Measurements from ENCODE around the gene ARL14. TPM values are rescaled to one million over a fixed set of nuclear protein-coding genes. Genes with fewer than 3 reads are reported as not detected.

ARL14 gene
- total RNA-seq = not detected

GRCh38 chr3:160676547-160677303 lies at the start of gene ARL14:
ARL14 (plus strand) TSS chr3:160677160; CDS start chr3:160677347, 187 bp downstream.
- H3K27me3 ChIP-seq = no peaks in the 10 kb centered on the region
- H3K27ac ChIP-seq = no peak within 1 kb of the TSS
- DNase-seq (ENCODE audit: low spot score in 2 of 2) = no peak
- no peaks in the 10 kb centered on the region for H3K36me3 ChIP-seq
- no peaks in the 10 kb centered on the region for H3K4me1 ChIP-seq
- TF ChIP-seq POLR2A (IDR thresholded peaks at IDR 0.05) (no peak), CTCF (IDR thresholded peaks at IDR 0.05) (no peak), POLR2AphosphoS5 (IDR thresholded peaks at IDR 0.05) (no peak)
- H3K4me3 ChIP-seq = no peak within 1 kb of the TSS
- intact Hi-C loops (cut with DNase I; ENCODE audit: low total_unique reads) = no loop called here
- H3K9me3 ChIP-seq = no peaks in the 10 kb centered on the region

- no peaks in the 10 kb centered on the region for H3K36me3 ChIP-seq
- no peak overlapping the region for H3K27ac ChIP-seq
- H3K4me3 ChIP-seq = no peak overlapping the region
- DNase-seq (ENCODE audit: low spot score in 2 of 2) = no peak
- no peak for TF ChIP-seq POLR2A (IDR thresholded peaks at IDR 0.05)
- TF ChIP-seq POLR2AphosphoS5 (IDR thresholded peaks at IDR 0.05) = no peak
- no peak for TF ChIP-seq CTCF (IDR thresholded peaks at IDR 0.05)
- no peaks in the 10 kb centered on the region for H3K4me1 ChIP-seq
- H3K9me3 ChIP-seq = no peaks in the 10 kb centered on the region
- intact Hi-C loops (cut with DNase I; ENCODE audit: low total_unique reads) = no loop called here
- no peaks in the 10 kb centered on the region for H3K27me3 ChIP-seq
These were observed 47.5 kb upstream of the ARL14 start for GRCh38 chr3:160629491-160629890.

- no peaks in the 10 kb centered on the region for H3K36me3 ChIP-seq
- TF ChIP-seq POLR2AphosphoS5 (IDR thresholded peaks at IDR 0.05) = no peak
- no peak for TF ChIP-seq POLR2A (IDR thresholded peaks at IDR 0.05)
- no peak for TF ChIP-seq CTCF (IDR thresholded peaks at IDR 0.05)
- no peak overlapping the region for H3K4me3 ChIP-seq
- no peaks in the 10 kb centered on the region for H3K27me3 ChIP-seq
- intact Hi-C loops (cut with DNase I; ENCODE audit: low total_unique reads) = no loop called here
- H3K9me3 ChIP-seq = no peaks in the 10 kb centered on the region
- no peaks in the 10 kb centered on the region for H3K4me1 ChIP-seq
- no peak overlapping the region for H3K27ac ChIP-seq
- DNase-seq (ENCODE audit: low spot score in 2 of 2) = no peak
These were observed 43.4 kb upstream of the ARL14 start for GRCh38 chr3:160633361-160634083.

DNA sequence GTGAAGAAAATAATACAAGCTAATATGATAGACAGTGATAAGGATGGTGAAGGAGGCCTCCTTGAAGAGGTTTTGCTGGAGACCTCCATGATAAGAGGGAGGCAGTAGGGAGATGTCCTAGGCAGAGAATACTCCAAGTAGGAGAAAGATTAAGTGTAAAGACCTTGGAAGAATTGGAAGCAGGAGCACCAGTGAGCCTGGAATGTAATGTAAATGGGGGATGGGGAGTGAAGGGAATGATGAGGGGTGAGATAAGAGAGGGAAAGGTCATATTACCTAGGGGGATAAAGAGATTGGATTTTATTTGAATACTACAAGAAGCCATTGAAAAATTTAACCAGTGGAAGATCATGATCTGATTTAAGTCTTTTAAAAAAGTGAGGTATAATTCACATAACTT lies 41.7 kb upstream of the ARL14 start:
- intact Hi-C loops (cut with DNase I; ENCODE audit: low total_unique reads) = no loop called here
- Histone ChIP-seq H3K4me3 (no peak overlapping the region), H3K36me3 (no peaks in the 10 kb centered on the region), H3K9me3 (no peaks in the 10 kb centered on the region), H3K27me3 (no peaks in the 10 kb centered on the region), H3K4me1 (no peaks in the 10 kb centered on the region), H3K27ac (no peak overlapping the region)
- DNase-seq (ENCODE audit: low spot score in 2 of 2) = no peak
- TF ChIP-seq CTCF (IDR thresholded peaks at IDR 0.05) (no peak), POLR2A (IDR thresholded peaks at IDR 0.05) (no peak), POLR2AphosphoS5 (IDR thresholded peaks at IDR 0.05) (no peak)

DNA sequence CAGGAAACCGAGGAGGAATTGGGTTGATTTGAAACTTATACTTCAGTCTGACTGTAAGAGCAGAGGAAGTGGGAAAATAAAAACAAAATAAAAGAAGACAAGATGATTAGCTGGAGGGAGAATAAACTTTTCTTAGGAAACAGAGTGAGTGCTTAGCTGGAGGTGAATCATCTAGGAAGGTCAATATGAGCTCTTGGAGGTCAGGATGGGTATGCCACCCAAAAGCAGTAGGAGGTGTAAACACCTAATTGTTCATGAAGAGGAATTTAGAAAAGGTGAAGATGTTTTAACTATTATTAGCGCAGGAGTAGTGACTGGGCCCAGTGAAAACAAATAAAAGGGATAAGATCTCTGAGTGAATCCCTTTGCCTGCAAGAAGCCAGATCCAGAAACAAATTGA lies 39.9 kb upstream of the ARL14 start:
- Histone ChIP-seq H3K27ac (no peak overlapping the region), H3K4me1 (no peaks in the 10 kb centered on the region), H3K36me3 (no peaks in the 10 kb centered on the region), H3K27me3 (no peaks in the 10 kb centered on the region), H3K9me3 (no peaks in the 10 kb centered on the region), H3K4me3 (no peak overlapping the region)
- DNase-seq (ENCODE audit: low spot score in 2 of 2) = no peak
- intact Hi-C loops (cut with DNase I; ENCODE audit: low total_unique reads) = no loop called here
- TF ChIP-seq CTCF (IDR thresholded peaks at IDR 0.05) (no peak), POLR2A (IDR thresholded peaks at IDR 0.05) (no peak), POLR2AphosphoS5 (IDR thresholded peaks at IDR 0.05) (no peak)
